Measurements from ENCODE around the gene RELL1.

- no peak for TF ChIP-seq SP1 (IDR thresholded peaks at IDR 0.05)
- TF ChIP-seq HDGF (IDR thresholded peaks at IDR 0.05; ENCODE audit: borderline replicate concordance) = no peak
- no peak for TF ChIP-seq FOXA1 (IDR thresholded peaks at IDR 0.05)
- no peak for TF ChIP-seq TARDBP (IDR thresholded peaks at IDR 0.05)
- TF ChIP-seq, protein P1, sequence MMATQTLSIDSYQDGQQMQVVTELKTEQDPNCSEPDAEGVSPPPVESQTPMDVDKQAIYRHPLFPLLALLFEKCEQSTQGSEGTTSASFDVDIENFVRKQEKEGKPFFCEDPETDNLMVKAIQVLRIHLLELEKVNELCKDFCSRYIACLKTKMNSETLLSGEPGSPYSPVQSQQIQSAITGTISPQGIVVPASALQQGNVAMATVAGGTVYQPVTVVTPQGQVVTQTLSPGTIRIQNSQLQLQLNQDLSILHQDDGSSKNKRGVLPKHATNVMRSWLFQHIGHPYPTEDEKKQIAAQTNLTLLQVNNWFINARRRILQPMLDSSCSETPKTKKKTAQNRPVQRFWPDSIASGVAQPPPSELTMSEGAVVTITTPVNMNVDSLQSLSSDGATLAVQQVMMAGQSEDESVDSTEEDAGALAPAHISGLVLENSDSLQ (IDR thresholded peaks at IDR 0.05) = no peak
- no peak for TF ChIP-seq SUZ12 (IDR thresholded peaks at IDR 0.05)
- no peak for TF ChIP-seq ARNT (IDR thresholded peaks at IDR 0.05)
- no peak for TF ChIP-seq NFRKB (IDR thresholded peaks at IDR 0.05)
- no peak for TF ChIP-seq ZNF384 (IDR thresholded peaks at IDR 0.05)
These were observed 48.8 kb upstream of the RELL1 start for GRCh38 chr4:37734989-37735388.
